ENCODE data around the gene RTN1. TPM values are rescaled to one million over a fixed set of nuclear protein-coding genes. Genes with fewer than 3 reads are reported as not detected.

RTN1 gene
- total RNA-seq, 1 donor from 2014 or later = not detected

- no peak for DNase-seq (ENCODE audit: extremely low spot score, unreplicated experiment)
- TF ChIP-seq, protein P1, sequence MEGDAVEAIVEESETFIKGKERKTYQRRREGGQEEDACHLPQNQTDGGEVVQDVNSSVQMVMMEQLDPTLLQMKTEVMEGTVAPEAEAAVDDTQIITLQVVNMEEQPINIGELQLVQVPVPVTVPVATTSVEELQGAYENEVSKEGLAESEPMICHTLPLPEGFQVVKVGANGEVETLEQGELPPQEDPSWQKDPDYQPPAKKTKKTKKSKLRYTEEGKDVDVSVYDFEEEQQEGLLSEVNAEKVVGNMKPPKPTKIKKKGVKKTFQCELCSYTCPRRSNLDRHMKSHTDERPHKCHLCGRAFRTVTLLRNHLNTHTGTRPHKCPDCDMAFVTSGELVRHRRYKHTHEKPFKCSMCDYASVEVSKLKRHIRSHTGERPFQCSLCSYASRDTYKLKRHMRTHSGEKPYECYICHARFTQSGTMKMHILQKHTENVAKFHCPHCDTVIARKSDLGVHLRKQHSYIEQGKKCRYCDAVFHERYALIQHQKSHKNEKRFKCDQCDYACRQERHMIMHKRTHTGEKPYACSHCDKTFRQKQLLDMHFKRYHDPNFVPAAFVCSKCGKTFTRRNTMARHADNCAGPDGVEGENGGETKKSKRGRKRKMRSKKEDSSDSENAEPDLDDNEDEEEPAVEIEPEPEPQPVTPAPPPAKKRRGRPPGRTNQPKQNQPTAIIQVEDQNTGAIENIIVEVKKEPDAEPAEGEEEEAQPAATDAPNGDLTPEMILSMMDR (IDR thresholded peaks at IDR 0.05) = peak; percentile 36
Observed at GRCh38 chr14:59897757-59898383, 27.3 kb upstream of the RTN1 start.

DNA sequence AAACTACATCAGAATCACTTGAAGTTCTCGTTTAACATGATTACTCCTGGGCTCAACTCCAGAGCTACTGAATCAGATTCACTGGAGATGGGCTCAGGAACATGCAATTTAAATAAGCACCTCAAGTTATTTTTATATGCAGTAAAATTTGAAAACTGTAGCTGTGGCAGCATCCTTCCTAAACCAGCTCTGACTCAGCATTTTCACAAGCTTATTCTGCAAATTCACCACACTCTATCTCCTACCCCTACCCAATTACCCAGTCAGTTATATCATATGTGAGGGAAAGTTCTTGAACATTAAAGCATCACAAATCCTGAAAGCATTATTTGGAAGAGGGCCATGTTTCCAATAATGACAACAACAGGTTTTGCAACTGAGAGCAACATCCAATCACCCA, 25.1 kb upstream of the RTN1 start:
- Mint-ChIP-seq H3K36me3 (ENCODE audit: unreplicated experiment) (no peaks in the 10 kb centered on the region), H3K4me3 (ENCODE audit: unreplicated experiment) (no peak overlapping the region), H3K27me3 (ENCODE audit: unreplicated experiment) (peaks cover 18% of the 10 kb centered on the region), H3K4me1 (ENCODE audit: unreplicated experiment) (no peaks in the 10 kb centered on the region), H3K27ac (ENCODE audit: unreplicated experiment) (no peak overlapping the region), H3K9me3 (ENCODE audit: unreplicated experiment) (no peaks in the 10 kb centered on the region)
- no peak for DNase-seq (ENCODE audit: extremely low spot score, unreplicated experiment)
- TF ChIP-seq, protein P1 (IDR thresholded peaks at IDR 0.05) = no peak

More at GRCh38 chr14:59897757-59898383, 27.3 kb upstream of the RTN1 start:
- H3K27ac Mint-ChIP-seq (ENCODE audit: unreplicated experiment) = no peak overlapping the region
- H3K4me1 Mint-ChIP-seq (ENCODE audit: unreplicated experiment) = no peaks in the 10 kb centered on the region
- H3K27me3 Mint-ChIP-seq (ENCODE audit: unreplicated experiment) = peaks cover 18% of the 10 kb centered on the region
- H3K36me3 Mint-ChIP-seq (ENCODE audit: unreplicated experiment) = no peaks in the 10 kb centered on the region
- H3K4me3 Mint-ChIP-seq (ENCODE audit: unreplicated experiment) = no peak overlapping the region
- H3K9me3 Mint-ChIP-seq (ENCODE audit: unreplicated experiment) = no peaks in the 10 kb centered on the region

DNA sequence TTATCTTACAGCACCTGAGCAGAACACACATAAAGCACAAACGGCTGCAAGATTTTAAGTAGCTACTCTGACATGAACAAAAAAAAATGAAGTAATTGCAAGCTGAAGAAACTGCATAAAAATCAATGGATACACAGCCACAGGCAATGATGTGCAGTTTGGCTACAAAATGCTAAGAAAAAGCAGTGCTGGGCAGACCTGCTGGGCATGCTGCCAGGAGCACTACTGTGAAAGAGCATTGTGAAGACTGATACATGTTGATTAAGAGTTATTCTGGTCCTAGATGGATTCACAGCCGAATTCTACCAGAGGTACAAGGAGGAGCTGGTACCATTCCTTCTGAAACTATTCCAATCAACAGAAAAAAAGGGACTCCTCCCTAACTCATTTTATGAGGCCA, 20.1 kb upstream of the RTN1 start:
- no peak overlapping the region for H3K27ac Mint-ChIP-seq (ENCODE audit: unreplicated experiment)
- no peaks in the 10 kb centered on the region for H3K36me3 Mint-ChIP-seq (ENCODE audit: unreplicated experiment)
- no peaks in the 10 kb centered on the region for H3K4me1 Mint-ChIP-seq (ENCODE audit: unreplicated experiment)
- TF ChIP-seq, protein P1 (IDR thresholded peaks at IDR 0.05) = no peak
- H3K9me3 Mint-ChIP-seq (ENCODE audit: unreplicated experiment) = no peaks in the 10 kb centered on the region
- H3K4me3 Mint-ChIP-seq (ENCODE audit: unreplicated experiment) = no peak overlapping the region
- DNase-seq (ENCODE audit: extremely low spot score, unreplicated experiment) = no peak
- peaks cover 12% of the 10 kb centered on the region for H3K27me3 Mint-ChIP-seq (ENCODE audit: unreplicated experiment)

GRCh38 chr14:59882957-59883356, 12.4 kb upstream of the RTN1 start:
- H3K36me3 Mint-ChIP-seq (ENCODE audit: unreplicated experiment) = no peaks in the 10 kb centered on the region
- H3K9me3 Mint-ChIP-seq (ENCODE audit: unreplicated experiment) = no peaks in the 10 kb centered on the region
- no peaks in the 10 kb centered on the region for H3K4me1 Mint-ChIP-seq (ENCODE audit: unreplicated experiment)
- H3K27ac Mint-ChIP-seq (ENCODE audit: unreplicated experiment) = no peak overlapping the region
- no peak for DNase-seq (ENCODE audit: extremely low spot score, unreplicated experiment)
- H3K27me3 Mint-ChIP-seq (ENCODE audit: unreplicated experiment) = peaks cover 14% of the 10 kb centered on the region
- no peak overlapping the region for H3K4me3 Mint-ChIP-seq (ENCODE audit: unreplicated experiment)
- TF ChIP-seq, protein P1 (IDR thresholded peaks at IDR 0.05) = peak; percentile 30

DNA sequence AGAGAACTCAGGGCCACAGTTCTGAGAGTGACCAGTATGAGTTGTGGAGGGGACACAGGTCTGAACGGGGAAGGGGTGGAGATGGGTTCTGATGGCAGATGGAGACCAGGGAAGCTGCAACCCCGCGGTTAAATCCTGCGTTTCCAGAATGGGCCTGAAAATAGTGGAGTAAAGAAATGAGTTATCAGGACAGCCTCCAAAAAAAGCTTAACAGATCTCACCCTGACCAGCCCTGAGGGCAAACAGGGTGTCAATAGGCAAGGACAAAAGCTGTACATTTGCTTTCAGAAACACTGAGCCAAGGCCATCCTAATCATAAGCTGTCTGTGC, 555 bp upstream of the RTN1 start:
- no peaks in the 10 kb centered on the region for H3K9me3 Mint-ChIP-seq (ENCODE audit: unreplicated experiment)
- H3K27ac Mint-ChIP-seq (ENCODE audit: unreplicated experiment) = no peak overlapping the region
- H3K27me3 Mint-ChIP-seq (ENCODE audit: unreplicated experiment) = peaks cover 78% of the 10 kb centered on the region
- H3K4me1 Mint-ChIP-seq (ENCODE audit: unreplicated experiment) = peaks cover 12% of the 10 kb centered on the region
- TF ChIP-seq, protein P1 (IDR thresholded peaks at IDR 0.05) = no peak
- H3K4me3 Mint-ChIP-seq (ENCODE audit: unreplicated experiment) = peak overlapping the region; percentile 89
- DNase-seq (ENCODE audit: extremely low spot score, unreplicated experiment) = no peak
- H3K36me3 Mint-ChIP-seq (ENCODE audit: unreplicated experiment) = no peaks in the 10 kb centered on the region

Measured in osteocyte (in vitro differentiated cells).